Gastroesophageal sphincter (tissue), 4 donors: ENCODE results near the gene RAD9A. TPM values are rescaled to one million over a fixed set of nuclear protein-coding genes. Genes with fewer than 3 reads are reported as not detected.

ENCODE experiments used
- ATAC-seq: fragments of 150-250 bp; one replicate; pipeline ENCODE4 v1.9.1; 2016; ENCODE audit warnings: mild to moderate bottlenecking, moderate library complexity
- H3K27ac ChIP-seq, 4 donors: fragments of 200-600 bp; sonication (generic) in 3 of 4; 1 replicate in 3 of 4; 2 replicates in 1 of 4; pipeline ENCODE4 v1.5.1; 2016 to 2019
- H3K27me3 ChIP-seq: fragments of 200-600 bp; sonication (generic); one replicate; pipeline ENCODE4 v1.5.1; 2019
- H3K36me3 ChIP-seq, 2 donors: fragments of 200-600 bp; sonication (generic); one replicate each; pipeline ENCODE4 v1.5.1; 2019; ENCODE audit warnings: control low read depth in 1 of 2
- H3K4me1 ChIP-seq, 3 donors: fragments of 200-600 bp; sonication (generic); 1 replicate in 2 of 3; 2 replicates in 1 of 3; pipeline ENCODE4 v1.5.1; 2016 to 2019; ENCODE audit warnings: control low read depth in 2 of 3
- H3K4me3 ChIP-seq, 2 donors: fragments of 200-600 bp; sonication (generic); one replicate each; pipeline ENCODE4 v1.5.1; 2019; ENCODE audit warnings: mild to moderate bottlenecking in 1 of 2, moderate library complexity in 1 of 2
- H3K9me3 ChIP-seq, 3 donors: fragments of 200-600 bp; sonication (generic); one replicate each; pipeline ENCODE4 v1.5.1; 2017 to 2019; ENCODE audit warnings: control low read depth in 2 of 3
- CTCF ChIP-seq, 4 experiments: fragments of 200-600 bp in 2 of 4; fragments of 450-650 bp in 2 of 4; sonication (generic) in 1 of 4; IDR thresholded peaks; one replicate each; pipeline ENCODE4 v1.5.1; 2017 to 2019; ENCODE audit warnings: antibody characterized with exemption in 4 of 4, mild to moderate bottlenecking in 2 of 4, moderate library complexity in 2 of 4
- EP300 ChIP-seq: sonication (generic); formaldehyde crosslinking; IDR thresholded peaks from one replicate; pipeline ENCODE4 v1.6.1; 2017; ENCODE audit warnings: antibody characterized with exemption, mild to moderate bottlenecking
- POLR2A ChIP-seq, 2 donors: fragments of 450-650 bp; IDR thresholded peaks; one replicate each; pipeline ENCODE4 v1.6.1; 2017; ENCODE audit warnings: antibody characterized with exemption in 2 of 2, mild to moderate bottlenecking in 2 of 2, moderate library complexity in 1 of 2
- POLR2AphosphoS5 ChIP-seq: sonication (generic); formaldehyde crosslinking; IDR thresholded peaks from one replicate; pipeline ENCODE4 v1.6.1; 2017; ENCODE audit warnings: antibody characterized with exemption
- WGBS, 2 donors: methylation state at CpG; one replicate each; pipeline ENCODE4 v1.1.5; 2018; ENCODE audit warnings: low coverage in 1 of 2; 5-methylcytosine and 5-hydroxymethylcytosine counted together
- total RNA-seq, 4 donors: library from RNA; depleted of rRNA; stranded (reverse); fragments of >200 nt; gene quantifications; one replicate each; pipeline ENCODE4 v1.1.0, GENCODE V29; 2016

Gene RAD9A
- total RNA-seq, 4 donors from 2014 or later: 8.5 to 16.0 (median 11.1) TPM

GRCh38 chr11:67355794-67356386 is 35.9 kb upstream of the RAD9A start:
- Histone ChIP-seq H3K27me3 (no peaks in the 10 kb centered on the region), H3K4me3 (no peak overlapping the region), H3K36me3 (no peaks in the 10 kb centered on the region), H3K27ac (peak overlapping the region; percentile 87 to 99 (median 94)), H3K9me3 (no peaks in the 10 kb centered on the region), H3K4me1 (peaks cover 7 to 79% (median 58%) of the 10 kb centered on the region in 3 donors)
- TF ChIP-seq POLR2A (IDR thresholded peaks at IDR 0.05): no peak
- no peak for TF ChIP-seq CTCF (IDR thresholded peaks at IDR 0.05)
- no peak for TF ChIP-seq POLR2AphosphoS5
- TF ChIP-seq EP300: no peak
- WGBS, 2 donors: 77% methylated on average over 4 of the region's 4 CpGs; no CpG with 5 or more reads in 1 of the 2 donors
- ATAC-seq: no peak

GRCh38 chr11:67356387-67356863 is 35.4 kb upstream of the RAD9A start:
- TF ChIP-seq POLR2A (IDR thresholded peaks at IDR 0.05) (no peak), EP300 (no peak), CTCF (IDR thresholded peaks at IDR 0.05) (no peak), POLR2AphosphoS5 (no peak)
- ATAC-seq: no peak
- H3K4me1 ChIP-seq: peaks cover 7 to 74% (median 53%) of the 10 kb centered on the region in 3 donors
- H3K27me3 ChIP-seq: no peaks in the 10 kb centered on the region
- no peaks in the 10 kb centered on the region for H3K36me3 ChIP-seq
- no peak overlapping the region for H3K4me3 ChIP-seq
- H3K27ac ChIP-seq: peak overlapping the region; percentile 21 to 99 (median 94)
- 20 to 38% methylated on average over 2 to 3 of the region's 4 CpGs for WGBS, 2 donors
- no peaks in the 10 kb centered on the region for H3K9me3 ChIP-seq

- Histone ChIP-seq H3K36me3 (no peaks in the 10 kb centered on the region), H3K27me3 (no peaks in the 10 kb centered on the region), H3K27ac (peak overlapping the region in 3 of 4 donors; percentile 93 to 99 (median 95)), H3K4me3 (no peak overlapping the region), H3K9me3 (no peaks in the 10 kb centered on the region), H3K4me1 (peaks cover 7 to 68% (median 47%) of the 10 kb centered on the region in 3 donors)
- no peak for ATAC-seq
- WGBS, 2 donors: 55% methylated on average over 2 of the region's 3 CpGs; no CpG with 5 or more reads in 1 of the 2 donors
- TF ChIP-seq EP300 (no peak), POLR2A (IDR thresholded peaks at IDR 0.05) (no peak), CTCF (IDR thresholded peaks at IDR 0.05) (peak in 3 of 4 experiments; percentile 96 to 98 (median 97)), POLR2AphosphoS5 (peak; percentile 46)
These were observed 34.8 kb upstream of the RAD9A start for GRCh38 chr11:67356864-67357561.

- Histone ChIP-seq H3K4me3 (no peak overlapping the region), H3K4me1 (peaks cover 7 to 58% (median 41%) of the 10 kb centered on the region in 3 donors), H3K36me3 (no peaks in the 10 kb centered on the region), H3K27me3 (no peaks in the 10 kb centered on the region), H3K27ac (peak overlapping the region in 3 of 4 donors; percentile 93 to 99 (median 95)), H3K9me3 (no peaks in the 10 kb centered on the region)
- peak; percentile 3 for TF ChIP-seq POLR2AphosphoS5
- no peak for TF ChIP-seq EP300
- WGBS, 2 donors: 75 to 88% methylated on average over 7 to 9 of the region's 12 CpGs
- no peak for ATAC-seq
These were observed 33.7 kb upstream of the RAD9A start for GRCh38 chr11:67357831-67358670.

- no peaks in the 10 kb centered on the region for H3K27me3 ChIP-seq
These were observed 27.6 kb upstream of the RAD9A start for GRCh38 chr11:67364169-67364568.

More at GRCh38 chr11:67364169-67364568, 27.6 kb upstream of the RAD9A start:
- 80 to 93% methylated on average over 2 to 3 of the region's 3 CpGs for WGBS, 2 donors
- no peak overlapping the region for H3K27ac ChIP-seq
- TF ChIP-seq CTCF (IDR thresholded peaks at IDR 0.05): no peak
- no peak for TF ChIP-seq EP300
- TF ChIP-seq POLR2A (IDR thresholded peaks at IDR 0.05): no peak
- TF ChIP-seq POLR2AphosphoS5: no peak
- peaks cover 5 to 48% (median 31%) of the 10 kb centered on the region in 3 donors for H3K4me1 ChIP-seq
- H3K9me3 ChIP-seq: no peaks in the 10 kb centered on the region
- no peak for ATAC-seq
- H3K36me3 ChIP-seq: peaks cover 0 to 18% of the 10 kb centered on the region in 2 donors
- no peak overlapping the region for H3K4me3 ChIP-seq
